Vagina (tissue), 2 donors: ENCODE measurements around the gene OBSCN. TPM values are rescaled to one million over a fixed set of nuclear protein-coding genes. Genes with fewer than 3 reads are reported as not detected.

Source experiments
- DNase-seq, 2 donors: peaks; one replicate each; pipeline ENCODE4 v3.0.0-alpha.2; 2017; ENCODE audit errors: extremely low spot score in 2 of 2
- H3K27ac ChIP-seq: fragments of 200-600 bp; sonication (generic); one replicate; pipeline ENCODE4 v1.5.1; 2019
- H3K27me3 ChIP-seq: fragments of 200-600 bp; sonication (generic); one replicate; pipeline ENCODE4 v1.5.1; 2019
- H3K36me3 ChIP-seq, 2 donors: fragments of 200-600 bp; sonication (generic); one replicate each; pipeline ENCODE4 v1.5.1; 2017 to 2019
- H3K4me1 ChIP-seq: fragments of 200-600 bp; sonication (generic); one replicate; pipeline ENCODE4 v1.5.1; 2019
- H3K4me3 ChIP-seq, 2 donors: fragments of 200-600 bp; sonication (generic); 1 replicate in 1 of 2; 2 replicates in 1 of 2; pipeline ENCODE4 v1.5.1; 2016 to 2019
- H3K9me3 ChIP-seq: fragments of 200-600 bp; sonication (generic); one replicate; pipeline ENCODE4 v1.5.1; 2019
- CTCF ChIP-seq, 3 experiments: fragments of 450-650 bp in 2 of 3; fragments of 200-600 bp in 1 of 3; sonication (generic) in 1 of 3; IDR thresholded peaks; one replicate each; pipeline ENCODE4 v1.5.1; 2017 to 2019; ENCODE audit warnings: antibody characterized with exemption in 3 of 3, mild to moderate bottlenecking in 2 of 3, moderate library complexity in 2 of 3
- POLR2A ChIP-seq, 2 donors: fragments of 450-650 bp; IDR thresholded peaks; one replicate each; pipeline ENCODE4 v1.6.1; 2017; ENCODE audit warnings: antibody characterized with exemption in 2 of 2, mild to moderate bottlenecking in 2 of 2, moderate library complexity in 2 of 2
- POLR2AphosphoS5 ChIP-seq, 2 donors: sonication (generic); formaldehyde crosslinking; IDR thresholded peaks; one replicate each; pipeline ENCODE4 v1.9.0; 2017; ENCODE audit warnings: antibody characterized with exemption in 2 of 2, mild to moderate bottlenecking in 2 of 2, low read depth in 1 of 2; ENCODE audit not compliant: insufficient read depth in 1 of 2
- intact Hi-C: fragments of 100-400 bp; cut with DNase I; formaldehyde crosslinking; loops from one replicate; pipeline ENCODE4 v1.15.1; 2023
- total RNA-seq: library from RNA; depleted of rRNA; stranded (reverse); fragments of >200 nt; gene quantifications from one replicate; pipeline ENCODE4 v1.2.3, GENCODE V29; 2016

OBSCN gene
- total RNA-seq, 1 donor from 2014 or later: 35.8 TPM

- H3K4me1 ChIP-seq: peaks cover 22% of the 10 kb centered on the region
- no peak overlapping the region for H3K4me3 ChIP-seq
- no peaks in the 10 kb centered on the region for H3K27me3 ChIP-seq
- H3K9me3 ChIP-seq: no peaks in the 10 kb centered on the region
- no peak overlapping the region for H3K27ac ChIP-seq
- DNase-seq: peak in 1 of 2 donors; percentile 83
- intact Hi-C loops: no loop called here
- TF ChIP-seq POLR2A (IDR thresholded peaks at IDR 0.05): no peak
- TF ChIP-seq POLR2AphosphoS5 (IDR thresholded peaks at IDR 0.05; ENCODE audit: insufficient read depth in 1 of 2, low read depth in 1 of 2): no peak
- no peak for TF ChIP-seq CTCF (IDR thresholded peaks at IDR 0.05)
- H3K36me3 ChIP-seq: no peaks in the 10 kb centered on the region
Measured at GRCh38 chr1:228277491-228278431, 69.9 kb downstream of the OBSCN start.

- peak in 1 of 2 donors; percentile 78 for DNase-seq
- intact Hi-C loops: no loop called here
Measured at GRCh38 chr1:228278432-228278941, 70.6 kb downstream of the OBSCN start.

GRCh38 chr1:228279011-228279721, 71.3 kb downstream of the OBSCN start:
- no peaks in the 10 kb centered on the region for H3K9me3 ChIP-seq
- TF ChIP-seq POLR2A (IDR thresholded peaks at IDR 0.05) (no peak), POLR2AphosphoS5 (IDR thresholded peaks at IDR 0.05; ENCODE audit: insufficient read depth in 1 of 2, low read depth in 1 of 2) (no peak), CTCF (IDR thresholded peaks at IDR 0.05) (no peak)
- no peaks in the 10 kb centered on the region for H3K27me3 ChIP-seq
- peaks cover 22% of the 10 kb centered on the region for H3K4me1 ChIP-seq
- DNase-seq: no peak
- no peak overlapping the region for H3K4me3 ChIP-seq
- no peaks in the 10 kb centered on the region for H3K36me3 ChIP-seq
- intact Hi-C loops: no loop called here
- no peak overlapping the region for H3K27ac ChIP-seq

More at GRCh38 chr1:228278432-228278941, 70.6 kb downstream of the OBSCN start:
- peaks cover 22% of the 10 kb centered on the region for H3K4me1 ChIP-seq
- H3K4me3 ChIP-seq: no peak overlapping the region
- no peak for TF ChIP-seq POLR2A (IDR thresholded peaks at IDR 0.05)
- no peak for TF ChIP-seq POLR2AphosphoS5 (IDR thresholded peaks at IDR 0.05; ENCODE audit: insufficient read depth in 1 of 2, low read depth in 1 of 2)
- TF ChIP-seq CTCF (IDR thresholded peaks at IDR 0.05): no peak
- no peaks in the 10 kb centered on the region for H3K36me3 ChIP-seq
- H3K9me3 ChIP-seq: no peaks in the 10 kb centered on the region
- H3K27me3 ChIP-seq: no peaks in the 10 kb centered on the region
- no peak overlapping the region for H3K27ac ChIP-seq

GRCh38 chr1:228279722-228280105, 71.9 kb downstream of the OBSCN start:
- H3K4me3 ChIP-seq: no peak overlapping the region
- peaks cover 17% of the 10 kb centered on the region for H3K4me1 ChIP-seq
- no peak for DNase-seq
- no peak overlapping the region for H3K27ac ChIP-seq
- TF ChIP-seq POLR2AphosphoS5 (IDR thresholded peaks at IDR 0.05; ENCODE audit: insufficient read depth in 1 of 2, low read depth in 1 of 2) (no peak), POLR2A (IDR thresholded peaks at IDR 0.05) (no peak), CTCF (IDR thresholded peaks at IDR 0.05) (no peak)
- no peaks in the 10 kb centered on the region for H3K9me3 ChIP-seq
- no peaks in the 10 kb centered on the region for H3K36me3 ChIP-seq
- intact Hi-C loops: no loop called here
- no peaks in the 10 kb centered on the region for H3K27me3 ChIP-seq
